Upper lobe of right lung (tissue), 1 donor: Measurements from ENCODE around the gene SLC48A1. TPM values are rescaled to one million over a fixed set of nuclear protein-coding genes. Genes with fewer than 3 reads are reported as not detected.

Experiments
- ATAC-seq: fragments of 200-7000 bp; cut with Tn5 transposase; one replicate; pipeline ENCODE4 v1.9.1; 2020; ENCODE audit warnings: mild to moderate bottlenecking, moderate library complexity
- DNase-seq: peaks from one replicate; pipeline ENCODE4 v3.0.0-alpha.2; 2020
- H3K27ac ChIP-seq: fragments of 200-600 bp; one replicate; pipeline ENCODE4 v1.8.0; 2022
- H3K27me3 ChIP-seq: fragments of 200-600 bp; one replicate; pipeline ENCODE4 v1.8.0; 2022; ENCODE audit warnings: mild to moderate bottlenecking
- H3K36me3 ChIP-seq: fragments of 200-600 bp; one replicate; pipeline ENCODE4 v1.8.0; 2022
- H3K4me1 ChIP-seq: fragments of 200-600 bp; one replicate; pipeline ENCODE4 v1.8.0; 2022
- H3K4me3 ChIP-seq: fragments of 200-600 bp; one replicate; pipeline ENCODE4 v1.8.0; 2022; ENCODE audit warnings: mild to moderate bottlenecking
- H3K9me3 ChIP-seq: fragments of 200-600 bp; one replicate; pipeline ENCODE4 v1.8.0; 2022
- intact Hi-C: fragments of 100-400 bp; cut with DNase I; formaldehyde crosslinking; loops from one replicate; pipeline ENCODE4 v1.11.0; 2022
- total RNA-seq: library from RNA; stranded (reverse); fragmentation: NEBNext Ultra II Directional; extraction: Animal tissue kit (Norgen Biotek cat#: 25700); gene quantifications from one replicate; pipeline ENCODE4 v1.2.1, GENCODE V29; 2021
- TF ChIP-seq, protein P1 (sequence below): fragments of 200-600 bp; IDR thresholded peaks from one replicate; pipeline ENCODE4 v1.8.0; 2022; ENCODE audit warnings: antibody characterized with exemption
- donor health status: DM: no; HTN: yes; CAD: no; lungs with severe emphysema.

Gene SLC48A1
- total RNA-seq, 1 donor from 2014 or later, result 40.9 TPM

DNA sequence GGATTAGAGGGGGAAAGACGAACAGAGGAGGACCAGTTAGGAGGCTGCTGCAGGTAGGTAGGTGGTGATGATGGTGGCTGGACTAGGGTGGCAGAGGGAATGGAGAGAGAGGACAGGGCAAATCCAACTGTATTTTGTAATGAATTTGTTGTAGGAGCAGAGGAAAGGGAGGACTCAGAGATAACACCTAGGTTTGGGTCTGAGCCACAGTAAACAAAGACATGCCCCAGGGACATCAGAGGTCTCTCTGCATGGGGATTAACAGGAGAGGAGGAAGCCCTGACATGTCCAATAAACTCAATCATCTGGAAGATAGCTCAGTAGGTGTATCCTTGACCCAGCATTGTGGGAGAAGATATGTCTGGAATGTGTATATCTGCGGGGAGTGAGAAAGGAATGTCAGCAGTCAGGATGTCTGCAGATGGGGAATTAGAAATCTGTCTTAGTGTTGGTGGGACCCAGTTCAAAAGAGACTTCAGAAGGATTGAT lies 4.7 kb upstream of the SLC48A1 start:
- Histone ChIP-seq H3K9me3 (no peaks in the 10 kb centered on the region), H3K4me3 (no peak overlapping the region), H3K4me1 (peaks cover 11% of the 10 kb centered on the region), H3K27me3 (no peaks in the 10 kb centered on the region), H3K27ac (no peak overlapping the region), H3K36me3 (no peaks in the 10 kb centered on the region)
- intact Hi-C loops, result no loop called here
- TF ChIP-seq, protein P1, sequence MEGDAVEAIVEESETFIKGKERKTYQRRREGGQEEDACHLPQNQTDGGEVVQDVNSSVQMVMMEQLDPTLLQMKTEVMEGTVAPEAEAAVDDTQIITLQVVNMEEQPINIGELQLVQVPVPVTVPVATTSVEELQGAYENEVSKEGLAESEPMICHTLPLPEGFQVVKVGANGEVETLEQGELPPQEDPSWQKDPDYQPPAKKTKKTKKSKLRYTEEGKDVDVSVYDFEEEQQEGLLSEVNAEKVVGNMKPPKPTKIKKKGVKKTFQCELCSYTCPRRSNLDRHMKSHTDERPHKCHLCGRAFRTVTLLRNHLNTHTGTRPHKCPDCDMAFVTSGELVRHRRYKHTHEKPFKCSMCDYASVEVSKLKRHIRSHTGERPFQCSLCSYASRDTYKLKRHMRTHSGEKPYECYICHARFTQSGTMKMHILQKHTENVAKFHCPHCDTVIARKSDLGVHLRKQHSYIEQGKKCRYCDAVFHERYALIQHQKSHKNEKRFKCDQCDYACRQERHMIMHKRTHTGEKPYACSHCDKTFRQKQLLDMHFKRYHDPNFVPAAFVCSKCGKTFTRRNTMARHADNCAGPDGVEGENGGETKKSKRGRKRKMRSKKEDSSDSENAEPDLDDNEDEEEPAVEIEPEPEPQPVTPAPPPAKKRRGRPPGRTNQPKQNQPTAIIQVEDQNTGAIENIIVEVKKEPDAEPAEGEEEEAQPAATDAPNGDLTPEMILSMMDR, result no peak
- ATAC-seq (no peak), DNase-seq (no peak)

DNA sequence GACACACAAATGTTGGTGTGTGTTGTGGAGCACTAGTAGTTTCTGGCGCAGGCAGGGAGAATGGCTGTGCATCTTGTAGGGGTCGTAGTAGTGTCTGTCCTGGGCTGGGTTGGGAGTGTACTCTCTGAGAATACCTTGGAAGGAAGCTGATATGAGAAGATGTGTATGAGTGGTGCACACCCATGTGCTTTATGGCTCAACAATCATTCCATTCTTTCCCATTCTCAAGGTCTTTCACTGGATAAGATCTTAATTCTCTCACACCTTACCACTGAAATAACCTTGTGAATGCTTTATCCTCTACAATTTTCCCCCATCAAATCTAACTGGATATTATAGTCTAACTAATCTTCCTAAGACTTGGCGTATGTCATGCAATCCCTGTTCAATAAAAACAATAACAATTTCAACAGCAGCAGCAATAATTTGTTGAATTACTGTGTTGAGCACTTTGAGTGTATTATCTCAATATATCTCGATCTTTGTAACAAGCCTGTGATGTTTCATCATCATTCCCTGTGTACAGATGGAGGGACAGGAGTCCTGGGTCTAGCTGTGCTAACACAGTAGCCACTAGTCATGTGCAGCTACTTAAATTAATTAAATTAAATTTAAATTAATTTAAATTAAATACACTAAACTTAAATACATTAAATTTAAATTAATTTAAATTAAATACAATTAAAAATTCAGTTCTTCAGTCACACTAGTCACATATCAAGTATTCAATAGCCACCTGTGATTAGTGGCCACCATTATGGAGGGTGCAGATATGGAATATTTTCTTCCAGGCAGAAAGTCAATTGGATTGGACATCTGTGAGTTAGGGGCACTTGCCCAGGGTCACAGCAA lies 3.6 kb upstream of the SLC48A1 start:
- intact Hi-C loops, result no loop called here
- DNase-seq, result no peak
- no peaks in the 10 kb centered on the region for H3K9me3 ChIP-seq
- peak overlapping the region; percentile 70 for H3K27ac ChIP-seq
- no peak overlapping the region for H3K4me3 ChIP-seq
- H3K4me1 ChIP-seq, result peaks cover 19% of the 10 kb centered on the region
- no peaks in the 10 kb centered on the region for H3K36me3 ChIP-seq
- H3K27me3 ChIP-seq, result no peaks in the 10 kb centered on the region
- no peak for ATAC-seq
- TF ChIP-seq, protein P1, result no peak

DNA sequence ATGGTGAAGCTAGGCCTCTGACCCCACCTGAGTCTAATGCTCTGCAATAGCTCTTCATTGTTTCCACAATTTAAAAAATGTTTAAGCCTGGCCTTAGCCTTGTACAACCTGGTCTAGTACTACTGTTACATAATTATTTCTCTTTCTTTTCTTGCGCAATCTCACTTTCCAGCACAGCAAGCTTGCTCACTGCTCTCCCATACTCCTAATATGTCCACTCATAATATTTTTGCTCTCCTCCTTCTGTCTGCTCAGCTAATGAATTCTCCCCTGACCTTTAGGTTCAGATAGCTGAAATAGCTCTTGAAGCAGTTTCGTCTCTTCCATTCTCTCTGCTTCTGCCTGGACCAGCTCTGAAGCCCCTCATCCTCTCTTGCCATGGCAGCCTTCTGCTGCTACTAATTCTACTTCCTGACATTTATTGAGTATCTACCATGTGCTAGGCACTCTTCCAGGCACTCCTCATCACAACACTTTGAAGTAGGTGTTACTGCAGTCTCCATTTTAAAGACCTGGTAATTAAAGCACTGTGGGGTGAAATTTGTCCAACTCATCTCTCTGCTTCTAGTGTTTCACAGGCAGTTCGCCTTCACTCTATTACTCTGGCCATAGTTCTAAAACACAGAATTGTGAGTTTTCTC lies 2.8 kb upstream of the SLC48A1 start:
- peak; percentile 47 for ATAC-seq

DNA sequence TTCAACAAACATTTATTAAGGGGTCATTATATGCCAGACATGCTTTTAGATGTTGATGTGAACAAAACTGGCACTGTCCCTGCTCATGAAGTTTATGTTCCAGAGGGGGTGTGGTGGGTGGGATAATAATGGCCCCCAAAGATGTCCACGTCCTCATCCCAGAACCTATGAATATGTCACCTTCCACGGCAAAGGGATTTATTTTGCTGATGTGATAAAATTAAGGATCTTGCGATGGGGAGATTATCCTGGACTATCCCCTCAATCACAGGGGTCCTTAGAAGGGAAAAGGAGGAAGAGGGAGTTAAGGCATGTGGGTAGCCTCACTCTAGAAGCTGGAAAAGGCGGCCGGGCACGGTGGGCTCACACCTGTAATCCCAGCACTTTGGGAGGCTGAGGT lies 1.7 kb upstream of the SLC48A1 start:
- ATAC-seq (no peak), DNase-seq (no peak)
- no peaks in the 10 kb centered on the region for H3K27me3 ChIP-seq
- H3K4me1 ChIP-seq, result peaks cover 37% of the 10 kb centered on the region
- H3K27ac ChIP-seq, result no peak overlapping the region
- intact Hi-C loops, result no loop called here
- H3K36me3 ChIP-seq, result no peaks in the 10 kb centered on the region
- no peak overlapping the region for H3K4me3 ChIP-seq
- TF ChIP-seq, protein P1, result no peak
- no peaks in the 10 kb centered on the region for H3K9me3 ChIP-seq

More for the DNA sequence above, 2.8 kb upstream of the SLC48A1 start:
- Histone ChIP-seq H3K36me3 (no peaks in the 10 kb centered on the region), H3K9me3 (no peaks in the 10 kb centered on the region), H3K4me1 (peaks cover 27% of the 10 kb centered on the region), H3K4me3 (no peak overlapping the region), H3K27me3 (no peaks in the 10 kb centered on the region), H3K27ac (peak overlapping the region; percentile 70)
- intact Hi-C loops, result no loop called here
- no peak for DNase-seq
- TF ChIP-seq, protein P1, result no peak

DNA sequence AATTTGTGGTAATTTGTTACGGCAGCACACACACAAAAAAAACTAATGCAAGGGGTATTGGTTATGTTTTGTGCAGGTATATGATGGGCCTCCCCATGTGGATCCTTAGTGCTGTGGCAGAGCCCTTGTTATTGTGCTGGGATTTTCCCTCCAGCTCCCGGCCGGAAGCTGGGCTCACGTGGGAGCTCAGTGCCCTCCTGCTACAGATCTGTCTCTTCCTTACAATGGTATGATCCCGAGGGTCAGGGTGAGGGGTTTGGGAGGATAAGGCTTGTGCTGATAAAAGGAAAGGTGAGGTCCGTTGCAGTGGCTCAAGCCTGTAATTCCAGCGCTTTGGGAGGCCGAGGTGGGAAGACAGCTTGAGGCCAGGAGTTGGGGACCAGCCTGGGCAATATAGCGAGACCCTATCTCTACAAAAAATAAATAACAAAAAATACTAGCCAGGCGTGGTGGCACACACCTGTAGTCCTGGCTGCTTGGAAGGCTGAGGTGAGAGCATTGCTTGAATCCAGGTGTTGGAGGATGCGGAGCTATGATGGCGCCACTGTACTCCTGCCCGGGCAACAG lies 861 bp upstream of the SLC48A1 start:
- peak overlapping the region; percentile 93 for H3K4me3 ChIP-seq
- no peaks in the 10 kb centered on the region for H3K27me3 ChIP-seq
- TF ChIP-seq, protein P1, result no peak
- peak overlapping the region; percentile 80 for H3K27ac ChIP-seq
- H3K36me3 ChIP-seq, result no peaks in the 10 kb centered on the region
- intact Hi-C loops, result no loop called here
- H3K4me1 ChIP-seq, result peaks cover 45% of the 10 kb centered on the region
- DNase-seq, result no peak
- no peak for ATAC-seq
- H3K9me3 ChIP-seq, result no peaks in the 10 kb centered on the region
